Activated CD8-positive, alpha-beta T cell treated with anti-CD3 and anti-CD28 coated beads for 36 hours (primary cell): ENCODE results near the gene EVI5L. TPM values are rescaled to one million over a fixed set of nuclear protein-coding genes. Genes with fewer than 3 reads are reported as not detected.

Source experiments
- ATAC-seq: fragments of 200-7000 bp; cut with Tn5 transposase; one replicate; pipeline ENCODE4 v1.10.0; 2021; ENCODE audit warnings: mild to moderate bottlenecking, moderate library complexity
- CTCF ChIA-PET: fragments of 350-600 bp; sonication (Branson Sonifier 250); formaldehyde crosslinking; loops from one replicate; lab custom pipeline; 2021; ENCODE audit warnings: antibody characterized with exemption; lab: Charles Lee
- POLR2A ChIA-PET: fragments of 350-600 bp; sonication (Branson Sonifier 250); formaldehyde crosslinking; loops from one replicate; lab custom pipeline; 2021; ENCODE audit warnings: antibody characterized with exemption; lab: Charles Lee
- DNase-seq: peaks from one replicate; pipeline ENCODE4 v3.0.0-alpha.2; 2020
- H3K27ac Mint-ChIP-seq: one replicate; pipeline ENCODE4 v1.8.0; 2021; ENCODE audit warnings: mild to moderate bottlenecking, mixed read lengths
- H3K27me3 Mint-ChIP-seq: one replicate; pipeline ENCODE4 v1.8.0; 2021; ENCODE audit warnings: mixed read lengths
- H3K36me3 Mint-ChIP-seq: one replicate; pipeline ENCODE4 v1.8.0; 2021; ENCODE audit warnings: low read depth, mixed read lengths
- H3K4me1 Mint-ChIP-seq: one replicate; pipeline ENCODE4 v1.8.0; 2021; ENCODE audit warnings: low read depth, mixed read lengths
- H3K4me3 Mint-ChIP-seq: one replicate; pipeline ENCODE4 v1.8.0; 2021; ENCODE audit warnings: mild to moderate bottlenecking, moderate library complexity, mixed read lengths
- H3K9me3 Mint-ChIP-seq: one replicate; pipeline ENCODE4 v1.8.0; 2021; ENCODE audit warnings: mixed read lengths
- intact Hi-C: fragments of 100-400 bp; cut with micrococcal nuclease; formaldehyde crosslinking; loops from one replicate; pipeline ENCODE4 v1.10.0; 2022
- total RNA-seq, 2 experiments: library from RNA; stranded (reverse); gene quantifications; one replicate each; pipeline ENCODE4 v1.2.3, GENCODE V29; 2021
- TF ChIP-seq, protein P1 (sequence below): fragments of 200-600 bp; IDR thresholded peaks from one replicate; pipeline ENCODE4 v1.8.0; 2022; ENCODE audit warnings: antibody characterized with exemption, mild to moderate bottlenecking

The EVI5L gene
- total RNA-seq, 2 experiments from 2014 or later, result 3.4 to 3.9 TPM

- CTCF ChIA-PET, result interaction anchor here (1.0 kb wide), 1 partner anchor 26 kb away, joined by 3 read pairs; no protein-coding TSS in a partner anchor
- H3K4me3 Mint-ChIP-seq, result no peak overlapping the region
- ATAC-seq, result no peak
Observed at GRCh38 chr19:7894612-7895309, 64.7 kb downstream of the EVI5L start.

DNA sequence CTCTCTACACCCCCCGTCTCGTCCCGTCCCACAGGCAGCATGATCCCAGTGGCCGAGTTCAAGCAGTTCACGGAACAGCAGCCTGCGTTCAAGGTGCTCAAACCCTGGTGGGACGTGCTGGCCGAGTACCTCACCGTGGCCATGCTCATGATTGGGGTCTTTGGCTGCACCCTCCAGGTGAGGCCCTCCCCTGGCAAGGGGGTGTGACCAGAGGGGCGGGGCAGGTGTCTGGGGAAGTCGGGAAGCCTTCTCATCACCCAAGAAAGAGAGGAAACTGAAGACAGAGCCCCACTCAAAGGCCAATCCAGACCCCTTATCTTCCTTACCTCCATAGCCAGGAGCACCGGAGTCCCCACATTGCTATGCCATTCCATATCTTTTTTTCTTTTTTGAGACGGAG is 65.5 kb downstream of the EVI5L start:
- no peak for DNase-seq
- CTCF ChIA-PET, result no interaction called here
- POLR2A ChIA-PET, result no interaction called here
- Mint-ChIP-seq H3K4me3 (no peak overlapping the region), H3K9me3 (no peaks in the 10 kb centered on the region), H3K4me1 (peaks cover 6% of the 10 kb centered on the region), H3K27ac (no peak overlapping the region), H3K36me3 (no peaks in the 10 kb centered on the region), H3K27me3 (peaks cover 3% of the 10 kb centered on the region)
- intact Hi-C loops, result no loop called here
- TF ChIP-seq, protein P1, sequence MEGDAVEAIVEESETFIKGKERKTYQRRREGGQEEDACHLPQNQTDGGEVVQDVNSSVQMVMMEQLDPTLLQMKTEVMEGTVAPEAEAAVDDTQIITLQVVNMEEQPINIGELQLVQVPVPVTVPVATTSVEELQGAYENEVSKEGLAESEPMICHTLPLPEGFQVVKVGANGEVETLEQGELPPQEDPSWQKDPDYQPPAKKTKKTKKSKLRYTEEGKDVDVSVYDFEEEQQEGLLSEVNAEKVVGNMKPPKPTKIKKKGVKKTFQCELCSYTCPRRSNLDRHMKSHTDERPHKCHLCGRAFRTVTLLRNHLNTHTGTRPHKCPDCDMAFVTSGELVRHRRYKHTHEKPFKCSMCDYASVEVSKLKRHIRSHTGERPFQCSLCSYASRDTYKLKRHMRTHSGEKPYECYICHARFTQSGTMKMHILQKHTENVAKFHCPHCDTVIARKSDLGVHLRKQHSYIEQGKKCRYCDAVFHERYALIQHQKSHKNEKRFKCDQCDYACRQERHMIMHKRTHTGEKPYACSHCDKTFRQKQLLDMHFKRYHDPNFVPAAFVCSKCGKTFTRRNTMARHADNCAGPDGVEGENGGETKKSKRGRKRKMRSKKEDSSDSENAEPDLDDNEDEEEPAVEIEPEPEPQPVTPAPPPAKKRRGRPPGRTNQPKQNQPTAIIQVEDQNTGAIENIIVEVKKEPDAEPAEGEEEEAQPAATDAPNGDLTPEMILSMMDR, result no peak
- ATAC-seq, result no peak

More at GRCh38 chr19:7894612-7895309, 64.7 kb downstream of the EVI5L start:
- no peak for DNase-seq
- H3K27me3 Mint-ChIP-seq, result peaks cover 6% of the 10 kb centered on the region
- POLR2A ChIA-PET, result no interaction called here
- H3K4me1 Mint-ChIP-seq, result peaks cover 6% of the 10 kb centered on the region
- no peak overlapping the region for H3K27ac Mint-ChIP-seq
- H3K9me3 Mint-ChIP-seq, result no peaks in the 10 kb centered on the region
- intact Hi-C loops, result no loop called here
- no peaks in the 10 kb centered on the region for H3K36me3 Mint-ChIP-seq
- TF ChIP-seq, protein P1, result no peak

DNA sequence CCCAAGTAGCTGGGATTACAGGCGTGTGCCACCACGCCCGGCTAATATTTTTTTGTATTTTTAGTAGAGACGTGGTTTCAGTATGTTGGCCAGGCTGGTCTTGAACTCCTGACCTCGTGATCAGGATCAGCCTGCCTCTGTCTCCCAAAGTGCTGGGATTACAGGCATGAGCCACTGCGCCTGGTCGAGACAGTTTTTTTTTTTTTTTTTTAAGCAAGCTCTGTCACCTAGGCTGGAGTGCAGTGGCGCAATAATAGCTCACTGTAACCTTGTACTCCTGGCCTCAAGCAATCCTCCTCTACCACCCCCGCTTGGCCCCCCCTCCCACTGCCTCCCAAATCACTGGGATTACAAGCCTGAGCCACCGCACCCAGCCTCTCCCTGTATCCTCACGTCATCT is 67.3 kb downstream of the EVI5L start:
- TF ChIP-seq, protein P1, result no peak
- CTCF ChIA-PET, result interaction anchor here (0.9 to 1.2 kb wide), 2 partner anchors 28 to 46 kb away, joined by 3 to 5 read pairs; partner anchors contain the start of gene TIMM44
- POLR2A ChIA-PET, result no interaction called here
- H3K27ac Mint-ChIP-seq, result no peak overlapping the region
- H3K36me3 Mint-ChIP-seq, result no peaks in the 10 kb centered on the region
- H3K9me3 Mint-ChIP-seq, result no peaks in the 10 kb centered on the region
- H3K27me3 Mint-ChIP-seq, result no peaks in the 10 kb centered on the region
- H3K4me3 Mint-ChIP-seq, result no peak overlapping the region
- H3K4me1 Mint-ChIP-seq, result peaks cover 6% of the 10 kb centered on the region
- DNase-seq (no peak), ATAC-seq (no peak)
- intact Hi-C loops, result no loop called here

GRCh38 chr19:7898967-7899366 is 68.9 kb downstream of the EVI5L start:
- TF ChIP-seq, protein P1, result no peak
- intact Hi-C loops, result no loop called here
- POLR2A ChIA-PET, result interaction anchor here (0.6 to 2.2 kb wide), 2 partner anchors 37 to 1505 kb away, joined by 4 to 6 read pairs; no protein-coding TSS in a partner anchor
- Mint-ChIP-seq H3K4me1 (peaks cover 7% of the 10 kb centered on the region), H3K27ac (no peak overlapping the region), H3K27me3 (no peaks in the 10 kb centered on the region), H3K9me3 (no peaks in the 10 kb centered on the region), H3K36me3 (no peaks in the 10 kb centered on the region), H3K4me3 (no peak overlapping the region)
- no peak for ATAC-seq
- CTCF ChIA-PET, result interaction anchor here (1.2 to 1.3 kb wide), 3 partner anchors 22 to 46 kb away, joined by 3 to 6 read pairs (median 4); no protein-coding TSS in a partner anchor
- no peak for DNase-seq
